C4-2B (cell line): ENCODE results near the gene COL19A1.

Experiments used
- CTCF ChIP-seq: fragments of 450-650 bp; conservative IDR thresholded peaks from 2 replicates; pipeline ENCODE4 v1.5.1; 2017; ENCODE audit warnings: mild to moderate bottlenecking
- ZFX ChIP-seq: fragments of 450-650 bp; IDR thresholded peaks from 2 replicates; pipeline ENCODE4 v1.6.1; 2017

GRCh38 chr6:70145178-70145577, 278.8 kb downstream of the COL19A1 start:
- no peak for TF ChIP-seq CTCF
- TF ChIP-seq ZFX = no peak
